ENCODE results near the gene MICA. TPM values are rescaled to one million over a fixed set of nuclear protein-coding genes. Genes with fewer than 3 reads are reported as not detected.
"Not testable (repeated sequence)": the region's sequence is repeated elsewhere in the genome, so short reads cannot be mapped to it uniquely, and the experiment has no call there.

MICA gene
- total RNA-seq, 1 donor, result 15.9 TPM

GRCh38 chr6:31452859-31453258, 49.5 kb downstream of the MICA start:
- DNase-seq (ENCODE audit: low read depth in 2 of 3, low spot score in 2 of 3), result no peak

GRCh38 chr6:31453259-31453658, 49.9 kb downstream of the MICA start:
- no peak for DNase-seq (ENCODE audit: low read depth in 2 of 3, low spot score in 2 of 3)

DNA sequence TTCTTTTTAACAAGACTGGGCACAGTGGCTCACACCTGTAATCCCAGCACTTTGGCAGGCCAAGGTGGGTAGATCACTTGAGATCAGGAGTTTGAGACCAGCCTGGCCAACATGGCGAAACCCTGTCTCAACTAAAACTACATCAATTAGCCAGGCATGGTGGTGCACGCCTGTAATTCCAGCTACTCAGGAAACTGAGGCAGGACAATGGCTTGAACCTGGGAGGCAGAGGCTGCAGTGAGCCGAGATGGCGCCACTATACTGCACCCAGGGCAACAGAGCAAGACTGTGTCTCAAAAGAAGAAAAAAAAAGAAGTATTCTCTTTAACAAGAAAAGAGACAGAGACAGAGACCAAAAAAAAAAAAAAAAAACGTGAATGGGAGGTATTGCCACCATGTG, 56.5 kb downstream of the MICA start:
- not testable (repeated sequence) for DNase-seq (ENCODE audit: low read depth in 2 of 3, low spot score in 2 of 3)

DNA sequence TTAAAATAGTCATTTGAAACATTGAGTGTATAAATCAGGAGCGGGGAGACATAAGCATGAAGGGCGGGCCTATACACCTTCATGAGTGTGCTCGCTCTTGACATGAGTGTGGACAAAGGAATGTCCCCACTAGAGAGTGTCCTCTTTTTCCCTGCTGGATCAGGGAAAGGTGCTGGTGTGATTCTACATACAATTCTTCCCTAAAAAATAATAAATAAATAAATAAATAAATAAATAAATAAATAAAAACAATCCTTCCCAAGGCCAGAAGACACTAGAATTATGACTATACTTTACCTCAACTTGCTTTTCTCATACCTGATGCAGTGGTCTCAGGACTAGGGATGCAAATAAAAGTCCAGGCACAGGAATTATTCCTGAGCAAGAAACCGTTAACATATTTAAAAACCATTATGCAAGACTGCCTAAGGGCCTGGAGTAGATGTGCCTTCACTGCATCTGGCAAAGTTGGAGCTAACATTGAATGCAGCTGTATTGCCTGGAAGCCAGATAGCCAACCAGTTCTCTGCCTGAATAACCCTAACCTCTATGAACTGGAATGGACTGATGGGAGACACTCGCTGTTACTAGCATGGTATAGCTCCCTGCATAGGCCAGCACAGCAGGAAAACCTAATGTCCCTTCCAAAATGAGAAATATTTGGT, 57.1 kb downstream of the MICA start:
- no peak for DNase-seq (ENCODE audit: low read depth in 2 of 3, low spot score in 2 of 3)

GRCh38 chr6:31462026-31462963, 58.9 kb downstream of the MICA start:
- DNase-seq (ENCODE audit: low read depth in 2 of 3, low spot score in 2 of 3), result no peak

GRCh38 chr6:31462964-31463870, 59.8 kb downstream of the MICA start:
- DNase-seq (ENCODE audit: low read depth in 2 of 3, low spot score in 2 of 3), result peak; percentile 88 to 91 (median 89)

DNA sequence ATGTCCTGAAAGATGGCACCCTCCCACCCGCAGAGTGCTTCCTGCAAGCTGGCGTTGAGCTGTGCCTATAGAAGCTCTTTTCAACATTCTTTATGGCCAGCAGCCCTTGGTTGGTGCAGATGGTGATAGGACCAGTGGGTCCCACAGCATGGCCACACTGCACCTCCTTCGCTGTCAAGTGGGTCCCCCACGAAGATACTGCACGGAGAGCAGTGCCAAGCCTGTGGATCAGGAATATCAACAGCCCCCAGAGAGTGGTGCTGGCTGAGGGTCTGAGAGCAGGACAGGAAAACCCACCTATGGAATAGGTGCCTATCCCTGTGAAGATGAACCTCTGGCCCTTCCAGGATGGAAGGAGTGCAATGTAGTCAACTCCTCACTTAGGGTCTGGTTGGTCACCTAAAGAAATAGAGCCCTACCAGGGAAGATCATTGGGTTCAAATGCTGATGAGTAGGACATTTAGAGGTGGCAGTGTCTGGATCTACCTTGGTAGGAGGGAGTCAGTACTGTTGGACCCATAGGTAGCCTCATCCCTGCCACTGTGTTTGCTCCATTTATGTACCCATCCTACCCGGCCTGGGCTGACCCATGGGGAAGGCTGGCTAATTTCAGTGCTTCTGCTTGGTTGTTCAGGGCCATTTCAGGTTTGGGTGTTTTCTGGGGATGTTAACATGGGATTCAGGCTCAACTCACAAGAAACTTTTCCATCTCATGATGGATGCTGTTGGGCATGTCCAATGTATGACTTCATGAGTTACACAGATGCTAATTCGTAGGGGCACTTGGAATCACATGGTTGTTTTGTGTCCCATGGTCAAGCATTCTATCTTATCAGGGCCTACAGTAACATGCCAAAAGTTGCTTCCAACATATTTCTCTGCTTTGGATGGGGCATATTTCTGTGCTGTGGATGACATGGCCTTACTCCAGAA, 61.1 kb downstream of the MICA start:
- no peak for DNase-seq (ENCODE audit: low read depth in 2 of 3, low spot score in 2 of 3)

Small RNA genes within 50 kb of the gene (small RNA-seq; reads per million reads assigned to genes)
- not detected for gene HLA-S
- not detected for gene MIR6891
- gene RF00019, result not detected
- not detected for gene RNU6-283P

Other genes starting within 250 kb of the MICA start
- gene CCHCR1, start 245.8 kb upstream of the MICA start, total RNA-seq, result 21.8 TPM
- 12.4 TPM for gene TCF19, start 245.0 kb upstream of the MICA start, total RNA-seq
- gene POU5F1, start 232.9 kb upstream of the MICA start, total RNA-seq, result not detected
- gene HLA-C, start 131.5 kb upstream of the MICA start, total RNA-seq, result 1,739 TPM
- 2,264 TPM for gene HLA-B, start 46.4 kb upstream of the MICA start, total RNA-seq
- gene MICB, start 94.5 kb downstream of the MICA start, total RNA-seq, result 15.1 TPM
- gene MCCD1, start 125.4 kb downstream of the MICA start, total RNA-seq, result not detected
- 571 TPM for gene DDX39B, start 138.4 kb downstream of the MICA start, total RNA-seq
- gene ATP6V1G2, start 143.0 kb downstream of the MICA start, total RNA-seq, result 1.1 TPM
- 33.7 TPM for gene NFKBIL1, start 144.0 kb downstream of the MICA start, total RNA-seq
- under 0.01 TPM for gene LTA, start 168.7 kb downstream of the MICA start, total RNA-seq
- 0.27 TPM for gene TNF, start 172.0 kb downstream of the MICA start, total RNA-seq
- 31.0 TPM for gene LTB, start 178.8 kb downstream of the MICA start, total RNA-seq
- 74.9 TPM for gene LST1, start 182.7 kb downstream of the MICA start, total RNA-seq
- gene NCR3, start 189.4 kb downstream of the MICA start, total RNA-seq, result 0.27 TPM
- gene AIF1, start 211.6 kb downstream of the MICA start, total RNA-seq, result 66.8 TPM
- 117 TPM for gene PRRC2A, start 217.1 kb downstream of the MICA start, total RNA-seq
- 172 TPM for gene BAG6, start 249.1 kb downstream of the MICA start, total RNA-seq